Activated naive CD4-positive, alpha-beta T cell treated with anti-CD3 and anti-CD28 coated beads, Interleukin-2, amount 50 U/mL, for 72 hours (primary cell): ENCODE data around the gene ATXN7L1. TPM values are rescaled to one million over a fixed set of nuclear protein-coding genes. Genes with fewer than 3 reads are reported as not detected.
"Not testable (repeated sequence)": the region's sequence is repeated elsewhere in the genome, so short reads cannot be mapped to it uniquely, and the experiment has no call there.

ENCODE experiments used
- ATAC-seq, 2 donors: fragments of 150-1000 bp; cut with Tn5 transposase; 2 replicates each; pipeline ENCODE4 v1.10.0; 2021; ENCODE audit warnings: mild to moderate bottlenecking in 2 of 2, moderate library complexity in 2 of 2
- DNase-seq, 2 donors: peaks; one replicate each; pipeline ENCODE4 v3.0.0; 2021 to 2022; ENCODE audit warnings: low spot score in 2 of 2
- H3K27ac Mint-ChIP-seq, 2 donors: one replicate each; pipeline ENCODE4 v1.8.0; 2022; ENCODE audit warnings: mild to moderate bottlenecking in 2 of 2, mixed read lengths in 2 of 2
- H3K36me3 Mint-ChIP-seq, 2 donors: one replicate each; pipeline ENCODE4 v1.8.0; 2022; ENCODE audit warnings: mixed read lengths in 2 of 2
- H3K9me3 Mint-ChIP-seq, 2 donors: one replicate each; pipeline ENCODE4 v1.8.0; 2022; ENCODE audit warnings: mixed read lengths in 2 of 2
- total RNA-seq, 2 donors: library from RNA; stranded (reverse); gene quantifications; one replicate each; pipeline ENCODE4 v1.2.3, GENCODE V29; 2022

Gene ATXN7L1
- total RNA-seq, 2 donors from 2014 or later, result 7.3 to 10.8 TPM

DNA sequence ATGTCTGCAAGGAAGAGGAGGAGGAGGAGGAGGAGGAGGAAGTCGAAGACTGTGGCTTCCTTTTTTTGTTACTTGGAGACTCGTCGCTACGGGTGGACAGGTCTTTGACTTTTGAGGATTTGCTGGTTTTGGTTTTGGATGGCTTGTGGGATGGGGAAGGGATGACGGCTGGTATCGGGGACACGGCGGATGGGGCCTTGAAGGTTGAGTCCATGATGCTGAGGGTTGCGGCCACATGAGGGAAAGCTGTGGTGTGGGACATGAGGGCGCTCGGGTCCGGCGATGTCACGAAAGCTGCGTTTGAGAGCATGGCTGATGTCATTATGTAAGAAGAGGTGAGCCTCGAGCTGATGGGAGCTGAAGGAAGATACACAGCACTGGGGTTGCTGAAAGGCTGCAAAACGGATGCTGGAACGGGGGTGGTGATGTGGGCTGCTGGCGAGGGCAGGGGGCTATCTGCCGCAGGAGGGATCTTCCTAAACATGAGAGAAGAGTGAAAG is 262.0 kb downstream of the ATXN7L1 start:
- no peak overlapping the region for H3K27ac Mint-ChIP-seq
- ATAC-seq (no peak), DNase-seq (no peak)
- H3K36me3 Mint-ChIP-seq, result peaks cover 0 to 9% of the 10 kb centered on the region in 2 donors
- H3K9me3 Mint-ChIP-seq, result no peaks in the 10 kb centered on the region

GRCh38 chr7:105613611-105614330 is 262.6 kb downstream of the ATXN7L1 start:
- H3K9me3 Mint-ChIP-seq, result no peaks in the 10 kb centered on the region
- no peak for ATAC-seq
- H3K27ac Mint-ChIP-seq, result no peak overlapping the region
- no peak for DNase-seq
- peaks cover 0 to 9% of the 10 kb centered on the region in 2 donors for H3K36me3 Mint-ChIP-seq

DNA sequence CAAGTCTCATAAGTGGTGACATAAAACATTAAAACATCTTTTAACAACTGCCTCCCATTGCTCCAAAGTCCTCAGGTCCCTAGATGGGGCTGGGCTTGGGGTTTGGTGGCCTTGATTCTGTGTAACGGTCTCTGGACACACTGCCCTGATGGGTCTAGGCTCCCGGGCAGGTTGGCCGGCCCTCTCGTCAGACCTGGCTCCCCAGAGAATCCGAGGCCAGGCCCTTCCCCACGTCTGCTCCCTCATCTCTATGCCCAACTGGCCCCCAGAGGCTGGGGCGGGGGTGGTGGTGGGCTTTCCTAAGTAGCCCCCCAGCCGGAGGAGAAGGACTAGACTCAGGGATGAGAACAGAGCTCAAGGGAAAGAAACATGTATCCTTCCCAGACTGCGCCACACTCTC is 263.6 kb downstream of the ATXN7L1 start:
- Mint-ChIP-seq H3K9me3 (no peaks in the 10 kb centered on the region), H3K36me3 (peaks cover 0 to 9% of the 10 kb centered on the region in 2 donors), H3K27ac (no peak overlapping the region)
- ATAC-seq, result no peak
- DNase-seq, result no peak

DNA sequence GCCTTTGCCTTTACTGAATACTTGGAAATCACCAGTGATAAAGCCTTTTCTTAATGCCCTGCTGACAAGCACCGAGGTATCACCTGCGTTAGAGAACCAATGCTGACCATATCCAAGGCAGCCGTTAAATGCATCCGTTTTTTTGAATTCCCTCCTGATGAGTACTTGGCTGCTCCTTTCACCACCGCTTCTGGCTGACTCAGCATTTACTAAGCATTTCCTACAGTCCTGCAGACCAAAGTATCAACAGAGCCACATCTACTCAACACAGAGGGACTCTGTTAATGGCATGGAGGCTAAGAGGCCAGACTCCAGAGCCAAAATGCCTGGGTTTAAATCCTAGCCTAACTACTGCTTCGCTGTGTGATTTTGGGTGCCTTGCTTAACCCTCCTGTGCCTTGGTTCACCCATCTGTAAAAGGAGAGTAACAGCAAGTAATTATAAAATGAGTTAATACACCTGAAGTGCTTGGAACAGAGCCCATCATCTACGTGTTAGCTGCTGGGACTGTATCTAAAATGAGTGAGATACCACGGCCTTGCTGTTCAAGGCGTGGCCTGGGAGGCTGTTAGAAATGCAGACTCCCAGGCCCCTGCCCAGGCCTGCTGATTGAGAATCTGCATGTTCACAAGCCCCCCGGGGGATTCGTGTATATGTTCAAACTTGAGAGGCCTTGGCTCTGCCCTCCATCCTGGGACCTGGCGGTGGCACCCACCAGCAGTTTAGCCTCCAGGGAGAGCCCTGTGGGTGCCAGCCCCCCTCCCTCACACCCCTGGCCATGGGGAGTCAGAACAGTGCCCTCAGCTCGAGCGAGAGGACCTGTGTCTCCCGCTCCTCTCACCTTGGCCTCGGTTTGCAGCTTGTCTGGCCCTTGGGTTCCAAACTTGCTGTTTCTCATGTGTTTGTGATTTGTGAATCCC is 264.3 kb downstream of the ATXN7L1 start:
- Mint-ChIP-seq H3K36me3 (peaks cover 0 to 9% of the 10 kb centered on the region in 2 donors), H3K27ac (peak overlapping the region in 1 of 2 donors; percentile 55), H3K9me3 (no peaks in the 10 kb centered on the region)
- no peak for ATAC-seq
- DNase-seq, result no peak

DNA sequence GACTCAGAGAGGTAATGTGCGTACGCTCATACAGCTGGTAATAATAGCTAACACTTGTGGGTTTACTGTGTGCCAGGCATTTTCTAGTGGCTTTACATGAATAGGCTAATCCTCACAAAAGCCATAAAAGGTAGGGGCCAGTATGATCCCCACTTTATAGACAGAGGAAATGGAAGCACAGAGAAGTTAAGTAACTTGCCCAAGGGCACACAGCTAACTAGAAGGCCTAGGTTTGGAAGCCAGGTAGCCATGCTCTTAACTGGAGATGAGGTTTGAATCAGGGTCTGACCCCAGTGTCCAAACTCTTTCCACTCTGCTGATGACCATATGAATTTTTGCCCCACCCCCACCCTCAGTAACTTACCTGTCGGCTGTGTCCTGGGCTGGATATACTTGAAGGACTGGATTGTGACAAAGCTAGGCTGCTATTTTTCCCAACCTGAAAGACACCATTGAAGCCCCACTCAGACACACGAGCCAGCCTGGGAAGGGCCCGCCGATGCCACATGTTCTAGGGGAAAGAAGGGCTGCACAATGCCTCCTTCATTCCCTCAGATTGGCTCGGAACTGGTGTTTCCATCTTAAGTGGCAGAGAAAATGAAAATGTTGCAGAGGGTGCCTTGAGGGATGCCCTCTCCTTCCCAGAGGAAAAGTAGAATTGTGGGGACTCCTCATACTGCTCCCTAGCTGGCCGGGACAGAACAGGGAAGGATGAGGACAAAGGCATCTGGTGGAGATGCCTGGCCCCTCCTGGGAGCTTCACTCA is 266.1 kb downstream of the ATXN7L1 start:
- H3K36me3 Mint-ChIP-seq, result peaks cover 0 to 9% of the 10 kb centered on the region in 2 donors
- H3K27ac Mint-ChIP-seq, result no peak overlapping the region
- H3K9me3 Mint-ChIP-seq, result no peaks in the 10 kb centered on the region
- no peak for DNase-seq
- no peak for ATAC-seq

GRCh38 chr7:105602325-105603305 is 273.8 kb downstream of the ATXN7L1 start:
- no peaks in the 10 kb centered on the region for H3K36me3 Mint-ChIP-seq
- DNase-seq (no peak), ATAC-seq (no peak)
- no peak overlapping the region for H3K27ac Mint-ChIP-seq
- H3K9me3 Mint-ChIP-seq, result no peaks in the 10 kb centered on the region

- DNase-seq, result no peak
- no peaks in the 10 kb centered on the region for H3K9me3 Mint-ChIP-seq
- no peaks in the 10 kb centered on the region for H3K36me3 Mint-ChIP-seq
- H3K27ac Mint-ChIP-seq, result no peak overlapping the region
- no peak for ATAC-seq
These were observed 275.5 kb downstream of the ATXN7L1 start for GRCh38 chr7:105600720-105601550.

DNA sequence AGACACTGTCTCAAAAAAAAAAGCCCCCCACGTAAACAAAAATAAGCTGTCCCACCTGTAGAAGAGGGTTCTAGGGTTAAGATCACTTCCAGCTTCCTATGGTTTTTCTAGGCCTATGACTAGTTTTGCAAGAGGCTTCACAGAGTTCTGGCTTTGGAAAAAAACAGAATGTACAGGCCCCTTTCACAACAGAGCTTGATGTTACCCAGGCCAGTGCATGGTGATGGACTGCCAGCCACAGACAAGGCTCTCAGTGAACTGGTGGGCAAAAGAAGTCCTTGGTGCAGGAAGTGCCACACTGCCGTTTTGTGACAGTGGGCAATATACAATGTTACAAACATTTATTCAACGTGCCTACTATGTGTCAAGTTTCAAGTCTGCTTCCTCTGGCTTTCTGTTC is 276.8 kb downstream of the ATXN7L1 start:
- ATAC-seq (no peak), DNase-seq (no peak)
- no peaks in the 10 kb centered on the region for H3K9me3 Mint-ChIP-seq
- H3K27ac Mint-ChIP-seq, result no peak overlapping the region
- H3K36me3 Mint-ChIP-seq, result no peaks in the 10 kb centered on the region

DNA sequence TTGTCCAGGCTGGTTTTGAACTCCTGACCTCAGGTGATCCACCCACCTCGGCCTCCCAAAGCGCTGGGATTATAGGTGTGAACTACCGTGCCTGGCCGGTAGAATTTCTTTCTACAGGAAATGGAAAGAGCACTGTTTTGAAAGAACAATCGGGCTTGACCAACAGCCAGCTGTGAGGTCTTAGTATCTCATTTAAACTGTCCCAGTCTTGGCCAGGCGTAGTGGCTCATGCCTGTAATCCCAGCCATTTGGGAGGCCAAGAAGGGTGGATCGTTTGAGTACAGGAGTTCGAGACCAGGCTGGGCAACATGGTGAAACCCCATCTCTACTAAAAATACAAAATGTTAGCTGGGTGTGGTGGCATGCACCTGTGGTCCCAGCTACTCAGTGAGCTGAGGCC is 277.3 kb downstream of the ATXN7L1 start:
- not testable (repeated sequence) for H3K9me3 Mint-ChIP-seq, H3K36me3 Mint-ChIP-seq, H3K27ac Mint-ChIP-seq, DNase-seq, ATAC-seq

- no peaks in the 10 kb centered on the region for H3K9me3 Mint-ChIP-seq
- DNase-seq, result no peak
These were observed 279.5 kb downstream of the ATXN7L1 start for GRCh38 chr7:105596866-105597265.

GRCh38 chr7:105594034-105594433 is 282.4 kb downstream of the ATXN7L1 start:
- ATAC-seq (no peak), DNase-seq (no peak)
- H3K27ac Mint-ChIP-seq, result no peak overlapping the region
- no peaks in the 10 kb centered on the region for H3K36me3 Mint-ChIP-seq
- no peaks in the 10 kb centered on the region for H3K9me3 Mint-ChIP-seq

More at GRCh38 chr7:105596866-105597265, 279.5 kb downstream of the ATXN7L1 start:
- no peak for ATAC-seq
- no peaks in the 10 kb centered on the region for H3K36me3 Mint-ChIP-seq
- H3K27ac Mint-ChIP-seq, result no peak overlapping the region

DNA sequence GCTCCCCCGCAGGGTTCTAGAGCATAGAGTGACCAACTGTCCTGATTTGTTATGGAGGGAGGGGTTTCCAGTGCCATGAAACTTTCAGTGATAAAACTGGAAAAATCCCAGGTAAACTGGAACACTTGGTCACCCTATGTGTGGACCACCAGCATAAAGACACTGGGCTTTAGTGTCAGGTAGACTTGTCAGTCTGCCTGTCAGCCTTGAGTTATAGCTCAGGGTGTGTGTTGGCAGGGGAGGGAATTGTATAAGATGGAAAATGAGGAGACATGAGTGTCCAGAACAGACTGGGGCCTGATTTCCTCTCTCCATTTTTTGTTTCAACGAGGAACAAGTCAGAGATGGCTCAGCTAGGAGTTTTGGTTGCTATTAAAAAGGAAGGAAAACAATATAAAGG is 284.9 kb downstream of the ATXN7L1 start:
- Mint-ChIP-seq H3K9me3 (no peaks in the 10 kb centered on the region), H3K27ac (no peak overlapping the region), H3K36me3 (no peaks in the 10 kb centered on the region)
- ATAC-seq (no peak), DNase-seq (no peak)

DNA sequence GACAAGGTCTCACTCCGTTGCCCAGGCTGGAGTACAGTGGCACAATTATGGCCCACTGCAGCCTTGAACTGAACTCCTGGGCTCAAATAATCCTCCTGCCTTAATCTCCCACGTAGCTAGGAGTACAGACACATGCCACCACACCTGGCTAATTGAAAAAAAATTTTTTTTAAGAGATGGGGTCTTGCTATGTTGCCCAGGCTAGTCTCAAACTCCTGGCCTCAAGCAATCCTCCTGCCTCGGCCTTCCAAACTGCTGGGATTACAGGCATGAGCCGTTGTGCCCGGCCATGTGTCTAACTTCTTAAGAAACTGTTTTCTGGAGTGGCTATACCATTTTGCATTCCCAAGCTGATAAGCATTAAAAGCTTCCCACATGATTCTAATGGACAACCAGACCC is 285.6 kb downstream of the ATXN7L1 start:
- no peak for ATAC-seq
- H3K9me3 Mint-ChIP-seq, result no peaks in the 10 kb centered on the region
- no peak overlapping the region for H3K27ac Mint-ChIP-seq
- H3K36me3 Mint-ChIP-seq, result no peaks in the 10 kb centered on the region
- DNase-seq, result no peak

DNA sequence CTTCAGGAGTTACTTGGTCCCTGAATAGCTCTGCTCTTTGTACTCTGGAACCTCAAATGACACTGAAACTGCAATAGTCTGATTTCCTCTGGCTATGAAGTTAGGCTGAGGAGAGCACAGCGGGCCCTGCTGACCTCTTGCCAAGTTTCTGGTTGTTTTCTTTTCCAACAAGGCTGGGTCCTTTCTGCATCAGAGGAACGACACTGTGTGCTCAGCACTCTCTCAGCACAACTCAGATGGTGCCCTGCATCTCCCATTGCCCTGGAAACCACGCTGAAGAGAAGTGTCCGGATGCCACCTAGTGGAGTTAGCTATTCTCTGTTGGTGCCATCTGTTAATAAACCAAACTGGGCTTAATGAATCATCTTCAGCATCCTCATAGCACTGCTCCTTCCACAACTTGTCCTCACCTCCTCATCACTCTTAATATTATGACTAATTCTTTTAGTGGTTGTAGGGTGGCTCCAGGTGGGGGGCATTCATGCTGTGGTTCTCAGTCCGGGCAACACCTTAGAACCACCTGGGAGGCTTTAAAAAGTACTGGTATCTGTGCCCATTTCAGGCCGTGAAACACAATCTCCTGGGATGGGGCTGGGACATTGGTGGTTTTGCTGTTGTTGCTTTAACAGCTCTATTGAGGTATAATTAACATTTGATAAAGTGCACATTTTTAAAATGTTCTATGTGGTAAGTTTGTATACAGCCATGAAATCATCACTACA is 286.9 kb downstream of the ATXN7L1 start:
- peak; percentile 95 to 96 for ATAC-seq
- Mint-ChIP-seq H3K27ac (no peak overlapping the region), H3K36me3 (peaks cover 3 to 4% of the 10 kb centered on the region in 2 donors), H3K9me3 (peaks cover 0 to 3% of the 10 kb centered on the region in 2 donors)
- DNase-seq, result peak in 1 of 2 donors; percentile 56
